22Rv1 (cell line): Measurements from ENCODE around the gene NAA25.

Experiments
- ZFX ChIP-seq: fragments of 450-650 bp; IDR thresholded peaks from 2 replicates; pipeline ENCODE4 v1.6.1; 2017; ENCODE audit warnings: antibody characterized with exemption, borderline replicate concordance
- TF ChIP-seq, protein P1 (sequence below): fragments of 450-650 bp; IDR thresholded peaks from 2 replicates; pipeline ENCODE4 v1.5.1; 2017; ENCODE audit warnings: mild to moderate bottlenecking

DNA sequence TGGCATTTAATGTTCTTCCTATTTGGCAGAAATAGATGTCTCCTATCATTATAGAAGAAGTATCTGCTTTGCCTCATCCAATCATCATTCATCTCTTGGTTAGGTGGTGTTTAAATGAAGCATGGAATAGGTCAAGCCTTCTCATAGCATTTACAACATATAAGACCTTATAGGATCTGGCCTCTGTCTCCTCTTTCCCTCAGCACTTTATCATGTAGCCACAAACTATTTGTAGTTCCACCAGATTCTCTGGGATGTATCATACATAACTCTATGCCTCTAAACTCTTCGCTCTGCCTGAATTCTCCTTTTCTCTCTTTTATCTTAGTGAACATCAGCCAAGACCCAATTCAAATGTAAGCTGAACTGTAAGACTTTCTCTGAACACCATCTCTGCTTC, 20.7 kb downstream of the NAA25 start:
- TF ChIP-seq, protein P1, sequence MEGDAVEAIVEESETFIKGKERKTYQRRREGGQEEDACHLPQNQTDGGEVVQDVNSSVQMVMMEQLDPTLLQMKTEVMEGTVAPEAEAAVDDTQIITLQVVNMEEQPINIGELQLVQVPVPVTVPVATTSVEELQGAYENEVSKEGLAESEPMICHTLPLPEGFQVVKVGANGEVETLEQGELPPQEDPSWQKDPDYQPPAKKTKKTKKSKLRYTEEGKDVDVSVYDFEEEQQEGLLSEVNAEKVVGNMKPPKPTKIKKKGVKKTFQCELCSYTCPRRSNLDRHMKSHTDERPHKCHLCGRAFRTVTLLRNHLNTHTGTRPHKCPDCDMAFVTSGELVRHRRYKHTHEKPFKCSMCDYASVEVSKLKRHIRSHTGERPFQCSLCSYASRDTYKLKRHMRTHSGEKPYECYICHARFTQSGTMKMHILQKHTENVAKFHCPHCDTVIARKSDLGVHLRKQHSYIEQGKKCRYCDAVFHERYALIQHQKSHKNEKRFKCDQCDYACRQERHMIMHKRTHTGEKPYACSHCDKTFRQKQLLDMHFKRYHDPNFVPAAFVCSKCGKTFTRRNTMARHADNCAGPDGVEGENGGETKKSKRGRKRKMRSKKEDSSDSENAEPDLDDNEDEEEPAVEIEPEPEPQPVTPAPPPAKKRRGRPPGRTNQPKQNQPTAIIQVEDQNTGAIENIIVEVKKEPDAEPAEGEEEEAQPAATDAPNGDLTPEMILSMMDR = no peak
- no peak for TF ChIP-seq ZFX
